NCI-H524 treated with DMSO at 0.1 percent for 48 hours (cell line): ENCODE measurements around the gene TXNRD3.
A peak's percentile ranks its signal among the peaks of the same experiment; 100 is the strongest.

Experiments
- DNase-seq: peaks from one replicate; lab custom pipeline; 2025; lab: John Stamatoyannopoulos, UW

TXNRD3 gene

DNA sequence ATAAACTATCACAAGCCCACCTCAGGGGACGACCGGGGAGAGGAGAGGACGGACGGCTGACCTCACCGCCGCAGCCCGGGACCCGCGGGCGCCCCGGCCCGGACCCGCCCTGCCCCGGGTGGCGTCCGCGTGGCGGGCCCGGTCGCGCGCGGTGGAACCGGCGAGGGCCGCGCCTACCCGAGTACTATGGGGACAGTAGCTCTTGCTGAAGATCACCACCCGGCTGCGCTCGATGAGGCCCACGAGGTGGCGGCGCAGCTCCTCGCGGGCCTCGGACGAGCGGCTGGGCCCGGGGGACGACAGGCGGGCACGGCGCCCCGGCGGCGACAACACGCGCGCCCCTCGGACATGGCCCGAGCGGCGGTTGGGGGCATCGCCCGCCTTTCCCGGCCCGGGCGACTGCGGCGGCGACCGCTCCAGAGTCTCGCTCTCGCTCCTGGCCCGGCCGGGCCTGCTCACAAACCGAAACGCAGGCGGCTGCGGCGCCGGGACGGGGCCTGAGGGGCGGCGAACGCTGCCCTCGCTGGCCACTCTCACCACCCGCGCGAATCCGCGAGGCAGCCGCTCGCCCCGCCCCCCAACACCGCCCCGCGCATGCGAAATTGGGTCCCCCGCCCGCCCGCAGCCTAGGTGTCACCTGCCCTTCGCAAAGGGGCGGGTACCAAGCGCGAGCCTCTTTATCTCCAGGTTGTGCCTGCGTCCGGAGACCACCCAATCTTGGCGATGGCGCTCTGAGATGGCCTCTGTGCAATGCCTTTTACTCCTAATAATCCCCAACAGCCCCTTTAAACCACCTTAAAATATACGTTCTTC is at the start of gene TXNRD3:
TXNRD3 (minus strand) TSS at position 554 of the 813 bp plus-strand sequence.
- DNase-seq = peak; percentile 19

DNA sequence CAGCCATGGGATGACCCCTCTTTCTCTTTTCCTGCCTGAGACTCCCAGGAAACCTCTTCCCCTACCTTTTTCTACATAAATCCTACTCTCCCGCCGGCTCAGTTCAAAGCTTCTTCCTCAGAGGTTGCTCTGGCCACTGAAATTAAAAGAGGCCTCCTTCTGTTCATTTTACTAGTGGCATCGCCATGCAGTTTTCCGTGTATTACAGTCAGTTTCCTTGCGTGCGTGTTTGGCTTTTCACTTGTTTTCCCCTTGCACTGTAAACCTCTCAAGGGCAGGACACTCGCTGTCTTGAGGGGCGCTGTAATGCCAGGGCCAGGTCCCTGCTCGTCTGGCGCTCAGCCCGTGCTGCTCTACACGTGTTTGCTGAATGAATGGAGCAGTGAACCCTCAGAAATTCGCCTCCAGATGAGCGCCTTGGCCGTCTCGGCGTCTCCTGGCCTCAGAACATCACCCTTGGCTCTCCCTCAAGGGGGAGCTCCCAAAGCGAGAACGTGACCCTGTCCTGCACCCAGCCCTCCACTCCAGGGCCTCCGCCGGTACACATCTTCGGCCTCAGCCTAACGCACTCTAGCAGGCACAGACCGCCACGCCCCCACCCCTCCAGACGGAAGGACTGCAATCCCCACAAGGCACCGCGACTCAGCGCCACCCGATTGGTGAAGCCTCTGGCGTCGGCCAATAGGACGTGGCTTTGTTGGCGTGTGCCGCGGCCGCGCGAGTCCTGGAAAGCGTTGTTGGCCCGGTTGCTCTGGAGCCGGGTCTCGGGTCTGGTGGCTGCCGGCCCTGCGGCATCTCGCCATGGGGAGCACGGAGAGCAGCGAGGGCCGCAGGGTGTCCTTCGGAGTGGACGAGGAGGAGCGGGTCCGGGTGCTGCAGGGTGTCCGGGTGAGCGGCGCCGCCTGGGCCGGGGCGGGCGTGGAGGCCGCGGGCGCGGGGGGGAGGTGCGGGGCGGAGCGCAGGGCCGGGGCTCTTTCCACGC is 48.9 kb upstream of the TXNRD3 start, which contains the start of gene CHCHD6:
CHCHD6 (plus strand) TSS at position 729 of the 982 bp plus-strand sequence; CDS start at position 802, 73 bp downstream.
- DNase-seq = peak; percentile 94

DNA sequence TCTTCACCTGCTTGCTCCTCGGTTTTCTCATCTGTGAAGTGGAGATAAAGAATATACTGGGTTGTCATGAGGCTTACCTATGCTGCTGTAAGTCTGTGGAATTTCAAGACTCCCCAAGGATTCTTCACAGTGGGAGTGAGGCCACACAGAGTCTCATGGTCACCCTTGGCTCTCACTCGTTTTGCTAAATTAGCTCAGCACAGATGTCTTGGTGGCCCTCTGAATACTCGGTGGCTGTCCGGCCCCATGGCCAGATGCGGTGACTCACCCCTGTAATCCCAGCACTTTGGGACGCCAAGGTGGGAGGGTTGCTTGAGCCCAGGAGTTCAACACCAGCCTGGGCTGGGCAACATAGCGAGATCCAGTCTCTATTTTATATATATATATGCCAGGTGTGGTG is 44.1 kb upstream of the TXNRD3 start:
- no peak for DNase-seq

DNA sequence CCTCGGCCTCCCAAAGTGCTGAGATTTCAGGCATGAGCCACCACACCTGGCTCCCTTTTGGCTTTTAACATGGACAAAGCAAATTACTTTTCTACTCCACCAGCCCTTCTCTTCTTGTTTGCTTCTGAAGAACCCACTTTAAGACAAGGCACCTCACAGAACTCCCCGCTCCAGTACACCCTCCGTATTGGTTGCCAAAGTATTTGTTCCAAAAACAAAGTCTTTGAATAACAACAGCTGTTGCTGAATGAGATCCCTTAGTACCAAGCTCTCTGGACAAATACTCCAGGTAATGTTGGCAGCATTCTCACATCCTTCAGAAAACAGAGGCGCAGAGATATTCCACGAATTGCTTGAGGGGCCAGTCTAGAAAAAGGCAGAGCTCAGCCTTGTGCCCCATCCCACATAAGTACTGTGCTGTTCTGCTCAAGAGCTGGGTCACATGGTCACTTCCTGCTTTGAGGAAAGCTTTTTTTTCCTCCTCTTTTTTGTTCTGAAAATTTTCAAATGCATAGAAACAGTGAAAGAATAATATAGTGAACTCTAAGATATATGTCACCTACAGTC is 41.9 kb upstream of the TXNRD3 start:
- no peak for DNase-seq

DNA sequence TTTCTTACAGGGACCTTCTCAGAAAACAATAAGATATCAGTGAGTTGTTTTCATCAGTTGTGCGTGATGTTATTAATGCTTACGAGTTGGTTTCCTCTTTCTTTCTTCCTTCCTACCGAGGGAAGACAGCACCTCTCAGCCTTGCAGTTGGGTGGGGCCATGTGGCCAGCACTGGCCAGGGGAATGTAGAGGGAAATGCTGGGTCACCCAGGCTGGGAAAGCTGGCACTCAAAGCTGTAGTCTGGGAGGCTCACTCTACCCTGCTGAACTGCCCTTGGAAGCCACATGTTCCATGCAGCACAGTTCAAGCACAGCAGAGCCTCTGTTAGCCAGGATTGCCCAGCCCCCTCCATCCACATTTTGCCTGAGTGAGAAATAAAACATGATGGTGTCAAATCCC is 39.0 kb upstream of the TXNRD3 start:
- no peak for DNase-seq

DNA sequence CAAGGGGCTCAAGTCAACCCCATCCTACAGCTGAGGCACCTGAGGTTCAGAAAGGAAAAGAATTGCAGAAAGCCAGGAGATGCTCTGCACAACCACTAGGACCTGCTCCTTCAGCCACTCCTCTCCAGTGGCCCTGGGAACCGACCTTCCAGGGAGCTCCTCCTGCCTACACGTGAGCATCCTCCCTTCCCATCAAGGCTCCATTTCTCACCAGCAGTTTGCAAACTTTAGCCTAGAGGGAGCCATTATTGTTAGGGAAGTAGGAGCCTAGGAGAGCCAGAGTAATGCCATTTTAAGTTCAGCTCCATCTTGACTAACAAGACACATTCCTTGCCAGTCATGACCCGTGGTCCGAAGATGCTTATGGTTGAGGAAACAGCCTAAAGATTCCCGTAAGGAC is 37.9 kb upstream of the TXNRD3 start:
- no peak for DNase-seq

DNA sequence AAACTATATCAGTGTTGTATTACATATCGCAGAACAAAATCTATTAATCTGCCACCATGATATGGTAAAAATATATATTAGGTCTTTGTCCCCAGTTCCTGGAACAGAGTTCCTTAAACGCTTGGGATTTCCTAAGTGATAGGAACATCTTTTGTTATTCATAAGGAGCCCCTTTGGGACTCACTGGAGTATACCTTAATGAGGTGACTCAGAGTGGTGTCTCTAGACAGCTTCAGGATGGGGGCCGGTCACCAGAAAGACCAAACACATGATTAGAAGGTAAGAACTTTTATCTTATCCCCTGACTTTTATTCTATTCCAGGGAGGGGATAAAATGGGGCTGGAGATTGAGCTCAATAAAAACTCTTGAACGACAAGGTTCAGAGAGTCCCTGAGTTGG is 36.8 kb upstream of the TXNRD3 start:
- no peak for DNase-seq

DNA sequence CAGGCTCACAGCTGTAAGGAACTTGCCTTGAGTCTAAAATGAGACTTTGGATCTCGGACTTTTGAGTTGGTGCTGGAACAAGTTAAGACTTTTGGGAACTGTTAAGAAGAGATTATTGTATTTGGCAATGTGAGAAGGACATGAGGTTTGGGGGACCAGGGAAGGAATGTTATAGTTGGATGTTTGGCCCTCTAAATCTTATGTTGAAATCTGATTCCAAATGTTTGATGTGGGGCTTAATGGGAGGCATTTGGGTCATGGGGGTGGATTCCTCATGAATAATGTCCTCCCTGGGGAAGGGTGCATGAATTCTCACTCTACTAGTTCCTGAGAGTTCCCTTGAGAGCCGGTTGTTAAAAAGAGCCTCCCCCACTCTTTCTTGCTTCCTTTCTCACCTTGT is 30.6 kb upstream of the TXNRD3 start:
- DNase-seq = no peak

DNA sequence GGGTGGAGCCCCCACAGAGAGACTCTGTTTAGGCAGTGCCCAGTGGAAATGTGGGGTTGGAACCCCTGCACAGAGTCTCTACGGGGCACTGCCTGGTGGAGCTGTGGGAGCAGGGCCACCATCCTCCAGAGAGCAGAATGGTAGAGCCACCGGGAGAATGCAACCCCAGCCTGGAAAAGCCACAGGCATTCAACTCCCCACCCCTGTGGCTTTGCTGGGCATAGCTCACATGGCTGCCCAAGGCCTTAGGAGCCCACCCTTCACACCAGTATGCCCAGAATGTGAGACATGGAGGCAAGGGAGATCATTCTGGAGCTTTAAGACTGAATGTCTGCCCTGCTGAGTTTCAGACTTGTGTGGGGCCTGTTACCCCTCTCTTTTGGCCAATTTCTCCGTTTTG is 30.1 kb upstream of the TXNRD3 start:
- no peak for DNase-seq

DNA sequence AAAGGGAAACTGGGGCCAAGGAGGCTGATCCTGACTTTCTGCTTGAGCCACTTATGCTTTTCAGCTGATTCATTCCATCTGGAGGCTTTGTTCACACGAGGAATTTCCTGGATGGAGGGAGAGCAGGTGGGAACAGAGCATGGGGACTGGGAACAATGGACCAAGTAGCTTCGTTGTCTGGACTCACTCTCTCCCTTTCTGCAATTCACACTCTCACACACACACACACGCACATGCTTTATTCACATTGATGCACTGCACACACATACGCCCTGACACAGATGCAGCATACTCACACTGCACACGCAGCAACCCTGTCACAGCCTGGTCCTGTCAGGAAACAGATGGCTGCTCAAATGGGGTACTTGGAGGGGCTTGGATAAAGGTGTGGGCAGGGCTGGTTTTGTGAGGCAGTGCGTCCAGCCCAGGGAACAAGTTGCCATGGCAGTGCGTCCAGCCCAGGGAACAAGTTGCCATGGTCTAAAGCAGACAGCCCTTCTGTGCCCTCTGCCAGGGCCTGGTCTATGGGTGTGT is 29.4 kb upstream of the TXNRD3 start:
- peak; percentile 91 for DNase-seq

DNA sequence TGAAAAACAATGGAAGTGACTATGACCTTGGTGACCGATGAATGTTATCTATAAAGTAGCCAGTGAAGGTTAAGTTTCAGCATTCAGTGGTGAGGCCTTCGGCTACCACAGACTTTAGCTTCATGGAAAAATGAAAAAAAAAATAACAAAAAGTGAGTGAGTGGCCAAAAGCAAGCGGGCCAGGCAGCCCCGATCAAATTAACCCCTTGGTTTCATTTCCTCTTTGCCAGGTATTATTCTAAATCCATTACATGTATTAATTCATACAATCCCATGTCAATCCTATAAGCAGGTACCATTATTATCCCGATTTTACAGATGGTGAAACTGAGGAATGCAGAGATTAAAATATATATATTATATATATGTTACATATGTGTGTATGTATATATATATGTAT is 28.1 kb upstream of the TXNRD3 start:
- no peak for DNase-seq

DNA sequence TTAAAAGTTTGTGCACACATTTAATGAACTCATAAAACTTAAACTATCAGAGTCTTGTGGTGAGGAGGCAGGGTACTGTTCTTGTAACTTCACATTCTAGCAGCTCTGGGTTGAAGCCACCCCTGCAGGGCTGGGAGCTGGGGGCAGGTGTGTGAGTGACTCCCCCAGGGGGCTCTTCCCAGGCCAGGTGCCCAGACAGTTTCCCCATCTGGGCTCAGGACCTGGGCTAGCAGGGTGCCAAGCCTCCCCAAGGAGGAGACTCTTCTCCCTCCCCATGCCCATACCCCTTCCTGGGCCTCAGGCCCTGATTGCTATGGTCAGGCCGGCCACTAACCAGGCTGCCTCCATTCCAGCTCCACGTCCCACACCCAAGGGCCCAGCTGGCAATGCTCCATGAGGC is 27.1 kb upstream of the TXNRD3 start:
- no peak for DNase-seq

DNA sequence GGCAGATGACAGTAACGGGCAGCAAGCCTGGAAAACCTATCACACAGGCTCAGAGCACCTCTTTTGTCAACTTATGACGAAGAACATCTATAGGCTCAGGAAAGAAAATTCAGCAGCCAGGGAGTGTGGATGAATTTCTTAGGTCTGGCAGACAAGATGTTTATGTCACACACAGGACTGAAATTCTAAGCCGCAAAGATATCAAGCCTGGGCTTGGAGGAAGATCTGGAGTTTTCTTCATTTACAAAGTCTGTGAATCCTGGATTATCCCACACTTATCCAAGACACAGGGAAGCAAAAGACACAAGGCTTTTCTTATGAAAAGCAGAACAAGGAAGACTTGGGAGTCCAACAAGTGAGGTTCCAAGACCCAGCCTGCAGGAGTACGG is 25.7 kb upstream of the TXNRD3 start:
- DNase-seq = no peak

DNA sequence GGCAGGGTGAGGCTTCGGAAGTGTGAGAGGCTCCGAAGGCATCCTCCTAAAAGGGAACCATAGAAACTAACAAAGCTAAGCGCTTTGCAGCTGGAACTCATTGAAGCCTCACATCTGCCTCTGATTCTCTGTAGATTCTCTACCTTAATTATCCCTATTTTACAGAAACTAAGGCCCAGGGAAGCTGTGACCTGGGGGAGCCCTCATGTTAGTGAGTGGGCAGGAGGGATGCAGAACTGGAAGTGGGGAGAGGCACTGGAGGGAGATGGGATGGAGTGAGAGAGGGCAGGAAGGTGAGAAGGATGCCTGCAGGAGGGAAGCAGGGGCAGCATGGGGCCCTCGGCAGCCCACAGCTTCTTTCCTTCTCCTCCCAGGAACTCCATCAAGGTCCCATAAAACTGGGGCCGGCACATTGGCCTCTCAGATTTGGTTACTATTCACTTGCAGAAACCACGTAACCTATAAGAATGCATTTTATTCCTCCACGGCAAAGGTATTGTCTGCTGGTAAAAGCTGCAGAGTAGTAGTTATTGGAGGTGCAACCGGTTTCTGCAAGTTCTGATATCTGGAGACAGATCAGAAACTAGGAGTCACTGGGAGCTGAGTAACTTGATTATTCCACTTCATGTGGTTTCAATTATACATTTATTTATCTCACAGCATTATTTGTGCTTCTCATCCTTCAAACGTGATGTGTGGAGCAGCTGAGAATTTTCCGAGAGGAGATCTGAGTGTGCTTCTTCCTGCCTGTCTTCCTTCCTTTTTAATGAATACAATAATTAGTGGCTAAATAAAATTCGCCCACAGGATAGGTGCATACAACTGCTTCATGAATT is 25.1 kb upstream of the TXNRD3 start:
- DNase-seq = no peak

DNA sequence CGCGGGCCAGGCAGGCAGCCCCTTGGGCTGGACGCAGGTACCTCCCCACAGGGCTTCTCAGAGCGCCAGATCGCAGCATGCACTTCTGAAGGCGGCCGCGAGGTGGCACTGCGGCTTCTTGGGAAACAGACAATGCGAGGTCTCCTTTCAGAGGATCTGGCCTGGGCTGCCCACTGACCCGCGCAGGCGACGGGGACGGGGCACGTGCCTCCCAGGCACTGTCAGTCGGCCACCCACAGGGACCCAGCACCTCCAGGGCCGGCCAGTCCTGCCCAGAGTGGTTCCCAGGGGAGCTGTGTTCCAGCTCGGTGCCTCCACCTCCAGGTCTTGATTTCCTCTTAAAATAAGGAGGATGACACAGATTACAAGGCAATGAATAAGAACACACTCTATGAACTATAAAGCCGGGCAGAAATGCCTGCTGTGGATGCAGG is 24.4 kb upstream of the TXNRD3 start:
- DNase-seq = peak; percentile 40

DNA sequence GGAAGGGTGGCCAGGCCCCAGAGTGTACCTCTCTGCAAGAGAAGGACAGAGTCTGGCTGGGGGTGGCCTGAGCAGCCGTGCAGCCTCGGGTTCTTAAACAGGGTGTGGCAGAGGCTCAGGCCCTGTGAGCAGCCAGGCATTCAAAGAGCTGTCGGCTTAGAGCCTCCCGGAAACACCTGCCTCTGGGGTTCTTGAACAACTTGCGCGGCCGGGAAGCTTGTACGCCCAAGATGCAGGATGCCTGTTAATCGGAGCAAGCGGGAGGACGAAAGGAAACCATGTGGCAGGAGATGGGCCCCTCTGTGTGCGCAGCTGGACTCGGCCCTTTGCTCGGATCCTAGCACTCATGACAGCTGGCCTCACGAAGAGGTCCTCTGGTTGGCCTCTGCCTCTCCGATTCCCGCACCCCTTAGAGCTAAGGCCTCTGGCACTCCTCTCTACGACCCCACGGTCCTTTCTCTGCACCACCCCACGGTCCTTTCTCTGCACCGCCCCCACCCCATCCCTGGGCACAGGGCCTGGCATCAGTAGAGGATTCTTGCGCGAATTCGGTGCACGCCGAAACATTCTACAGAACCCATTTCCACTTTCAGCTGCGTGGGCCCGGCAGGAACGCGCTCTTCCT is 23.9 kb upstream of the TXNRD3 start:
- DNase-seq = peak; percentile 37

DNA sequence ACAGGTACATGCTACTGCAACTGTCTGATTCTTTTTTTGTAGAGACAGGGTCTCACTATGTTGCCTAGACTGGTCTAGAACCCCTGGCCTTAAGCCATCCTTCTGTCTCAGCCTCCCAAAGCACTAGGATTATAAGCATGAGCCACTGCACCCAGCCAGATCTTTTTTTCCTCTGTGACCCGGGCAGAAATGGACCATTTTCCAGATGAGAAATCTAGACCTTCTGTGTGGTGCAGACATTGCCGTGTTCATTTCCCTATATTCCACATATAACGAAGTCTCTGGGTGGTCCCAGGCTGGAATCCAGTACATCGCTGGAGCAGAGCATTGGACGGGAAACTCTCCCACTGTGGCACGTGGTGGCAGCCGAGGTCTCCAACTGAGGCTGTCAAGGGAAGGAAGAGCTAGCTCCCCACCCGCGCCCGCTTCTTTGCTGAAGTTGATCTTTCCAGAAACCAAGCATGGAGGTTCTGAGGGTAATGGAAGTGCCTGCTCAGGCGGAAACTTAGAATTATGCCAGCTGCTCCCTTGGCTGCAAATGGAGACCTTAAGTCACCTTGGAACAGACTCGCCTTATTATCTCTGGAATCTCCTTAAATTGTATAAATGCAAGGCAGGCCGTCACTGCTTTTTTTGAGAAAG is 23.1 kb upstream of the TXNRD3 start:
- DNase-seq = no peak

DNA sequence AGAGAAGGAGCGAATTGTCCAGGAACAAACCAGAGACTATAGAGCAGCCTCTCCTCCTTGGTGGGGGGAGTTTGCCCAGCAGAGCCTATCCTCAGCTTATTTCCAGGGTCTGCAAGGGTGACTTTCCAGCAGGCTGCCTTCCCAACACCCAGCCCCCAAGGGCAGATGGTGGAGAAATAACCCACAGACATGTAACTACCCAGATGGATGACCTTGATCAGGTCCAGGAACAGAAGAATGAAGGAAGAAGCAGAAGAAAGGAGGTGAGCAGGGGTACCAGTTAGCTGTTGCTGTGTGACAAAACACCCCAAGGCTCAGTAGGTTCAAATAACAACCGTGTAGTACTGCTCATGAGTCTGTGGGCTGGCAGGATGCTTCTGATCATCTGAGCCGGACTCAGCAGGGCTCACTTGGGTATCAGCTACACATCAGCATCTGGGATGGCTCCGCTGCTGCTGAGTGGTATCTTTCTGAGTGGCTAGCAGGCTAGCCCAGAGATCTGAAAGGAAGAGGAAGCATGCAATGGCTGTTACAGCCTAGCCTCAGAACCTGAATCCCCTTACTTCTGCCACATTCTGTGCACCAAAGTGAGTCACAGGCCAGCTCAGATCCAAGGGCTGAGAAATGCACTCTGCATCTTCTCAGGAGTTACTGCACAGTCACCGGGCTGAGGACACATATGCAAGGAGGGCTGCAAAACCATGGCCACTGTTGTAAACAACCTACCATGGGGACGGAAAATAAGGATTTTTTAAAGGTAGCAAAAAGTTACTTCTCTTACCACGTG is 22.2 kb upstream of the TXNRD3 start:
- no peak for DNase-seq

DNA sequence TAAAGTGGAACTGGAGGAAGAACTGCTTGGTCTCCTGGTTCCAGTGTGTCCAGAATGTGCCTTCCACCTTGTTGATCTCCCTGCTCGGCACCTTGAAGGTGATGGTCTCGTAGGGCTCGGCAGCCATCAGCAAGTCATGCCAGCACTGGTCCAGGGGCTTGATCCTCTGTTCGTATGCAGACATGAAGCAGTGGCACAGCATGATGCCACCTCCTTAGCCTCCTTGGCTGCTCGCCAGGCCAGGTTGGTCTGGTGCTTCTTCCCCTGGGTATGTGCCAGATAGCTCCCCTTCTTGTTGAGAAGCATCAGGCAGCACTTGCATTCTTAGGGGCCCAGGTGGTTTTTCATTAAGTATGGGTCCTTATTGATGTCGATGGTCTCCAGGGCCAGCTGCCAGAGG is 17.8 kb upstream of the TXNRD3 start:
- DNase-seq = peak; percentile 82

DNA sequence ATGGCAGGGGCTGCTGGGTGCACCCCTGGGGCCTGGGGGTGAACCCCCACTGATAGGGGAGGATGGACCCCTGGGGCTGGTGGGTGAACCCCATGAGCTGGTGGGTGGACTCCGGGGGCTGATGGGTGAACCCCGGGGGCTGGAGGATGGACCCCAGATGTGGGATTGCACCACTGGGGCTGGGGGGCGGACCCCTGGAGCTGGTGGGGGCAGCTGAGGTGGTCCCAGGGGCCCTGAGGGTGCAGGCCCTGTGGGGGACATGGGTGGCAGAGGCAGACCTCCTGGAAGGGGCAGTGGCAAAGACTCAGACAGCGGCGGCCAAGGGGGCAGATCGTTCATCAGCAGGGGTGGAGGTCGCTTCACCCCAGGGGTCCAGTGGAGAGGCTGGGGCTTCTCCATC is 17.4 kb upstream of the TXNRD3 start:
- no peak for DNase-seq
